K562 (cell line): ENCODE results near the gene LHB. TPM values are rescaled to one million over a fixed set of nuclear protein-coding genes. Genes with fewer than 3 reads are reported as not detected.

Source experiments
- CCNT2 ChIP-seq: IDR thresholded peaks from 2 replicates; pipeline ENCODE4 v1.6.1; 2011; ENCODE audit warnings: borderline replicate concordance, low read depth, mild to moderate bottlenecking, moderate library complexity, mixed read lengths, low read length; ENCODE audit not compliant: insufficient read length; ENCODE audit errors: extremely low read depth
- HCFC1 ChIP-seq: IDR thresholded peaks from 2 replicates; pipeline ENCODE4 v1.6.1; 2012; ENCODE audit warnings: low read depth, low read length, improper control_type of control experiment
- HDGF ChIP-seq: fragments of 450-650 bp; IDR thresholded peaks from 2 replicates; pipeline ENCODE4 v1.6.1; 2016
- HMG20B ChIP-seq: fragments of 250-450 bp; sonication (Bioruptor Pico); IDR thresholded peaks from 2 replicates; pipeline ENCODE4 v1.5.0; 2021; ENCODE audit warnings: mild to moderate bottlenecking
- JUN ChIP-seq, 2 experiments: sonication (generic) in 1 of 2; formaldehyde crosslinking in 1 of 2; IDR thresholded peaks; 2 replicates each; pipeline versions ENCODE4 v1.6.1 to v1.8.0; 2012 to 2022; ENCODE audit warnings: borderline replicate concordance in 2 of 2, mild to moderate bottlenecking in 2 of 2, improper control_type of control experiment in 1 of 2, low read depth in 1 of 2, low read length in 1 of 2, missing genetic modification reagents in 1 of 2
- PHB2 ChIP-seq: fragments of 450-650 bp; IDR thresholded peaks from 2 replicates; pipeline ENCODE4 v1.6.1; 2017; ENCODE audit warnings: low read depth
- POLR2A ChIP-seq: fragments of 450-650 bp; conservative IDR thresholded peaks from 2 replicates; pipeline ENCODE4 v1.6.1; 2016
- TARDBP ChIP-seq: fragments of 450-650 bp; IDR thresholded peaks from 2 replicates; pipeline ENCODE4 v1.6.1; 2016
- ZNF217 ChIP-seq: sonication (generic); formaldehyde crosslinking; IDR thresholded peaks from 2 replicates; pipeline ENCODE4 v1.8.0; 2022; ENCODE audit warnings: mild to moderate bottlenecking, missing genetic modification reagents
- ZNF384 ChIP-seq: IDR thresholded peaks from 2 replicates; pipeline ENCODE4 v1.6.1; 2012; ENCODE audit warnings: low read depth, low read length, improper control_type of control experiment
- polyA plus RNA-seq, 8 experiments: library from polyadenylated mRNA; depleted of rRNA in 4 of 8; stranded (reverse) in 5 of 8; unstranded in 3 of 8; fragments of >200 nt; fragmentation: Nextera tagmentation in 2 of 8; fragmentation: Illumina TruSeq in 1 of 8; extraction: Ambion mirVana in 2 of 8; extraction: Trizol in 1 of 8; gene quantifications; 2 replicates each; pipeline versions ENCODE4 v1.2.1 to v1.2.3, GENCODE V29; 2011 to 2014; ENCODE audit warnings: inconsistent platforms in 1 of 8, missing spikeins in 1 of 8
- total RNA-seq, 7 experiments: library from RNA; depleted of rRNA in 6 of 7; stranded (reverse); fragments of >200 nt in 6 of 7; fragmentation: Illumina TruSeq in 2 of 7; extraction: Trizol in 2 of 7; gene quantifications; 2 replicates each; pipeline versions ENCODE4 v1.2.1 to v1.2.3, GENCODE V29; 2011 to 2021; ENCODE audit warnings: low replicate concordance in 1 of 7
- TF ChIP-seq, protein P1 (sequence below): fragments of 450-650 bp; IDR thresholded peaks from 2 replicates; pipeline ENCODE4 v1.6.1; 2016
- TF ChIP-seq, protein P2 (sequence below): IDR thresholded peaks from 3 replicates; pipeline ENCODE4 v1.6.1; 2011; ENCODE audit warnings: borderline replicate concordance, mild to moderate bottlenecking, moderate library complexity; ENCODE audit not compliant: insufficient read length; ENCODE audit errors: extremely low read depth
- TF ChIP-seq, protein P3 (sequence below): IDR thresholded peaks from 2 replicates; pipeline ENCODE4 v1.6.1; 2016; ENCODE audit warnings: missing genetic modification characterization, missing compliant biosample characterization
- TF ChIP-seq, protein P4 (sequence below): sonication (generic); IDR thresholded peaks from 2 replicates; pipeline ENCODE4 v1.6.1; 2016
- TF ChIP-seq, protein P5 (sequence below), 2 experiments: IDR thresholded peaks; 2 replicates each; pipeline ENCODE4 v1.6.1; 2012; ENCODE audit warnings: improper control_type of control experiment in 2 of 2, low read depth in 2 of 2, low read length in 2 of 2, borderline replicate concordance in 1 of 2

The LHB gene
- total and polyA plus RNA-seq, 9 of the 15 experiments (the other 6 are each of a cell fraction or from before 2014, with no cell fraction given): 0.54 TPM; not detected in 8

DNA sequence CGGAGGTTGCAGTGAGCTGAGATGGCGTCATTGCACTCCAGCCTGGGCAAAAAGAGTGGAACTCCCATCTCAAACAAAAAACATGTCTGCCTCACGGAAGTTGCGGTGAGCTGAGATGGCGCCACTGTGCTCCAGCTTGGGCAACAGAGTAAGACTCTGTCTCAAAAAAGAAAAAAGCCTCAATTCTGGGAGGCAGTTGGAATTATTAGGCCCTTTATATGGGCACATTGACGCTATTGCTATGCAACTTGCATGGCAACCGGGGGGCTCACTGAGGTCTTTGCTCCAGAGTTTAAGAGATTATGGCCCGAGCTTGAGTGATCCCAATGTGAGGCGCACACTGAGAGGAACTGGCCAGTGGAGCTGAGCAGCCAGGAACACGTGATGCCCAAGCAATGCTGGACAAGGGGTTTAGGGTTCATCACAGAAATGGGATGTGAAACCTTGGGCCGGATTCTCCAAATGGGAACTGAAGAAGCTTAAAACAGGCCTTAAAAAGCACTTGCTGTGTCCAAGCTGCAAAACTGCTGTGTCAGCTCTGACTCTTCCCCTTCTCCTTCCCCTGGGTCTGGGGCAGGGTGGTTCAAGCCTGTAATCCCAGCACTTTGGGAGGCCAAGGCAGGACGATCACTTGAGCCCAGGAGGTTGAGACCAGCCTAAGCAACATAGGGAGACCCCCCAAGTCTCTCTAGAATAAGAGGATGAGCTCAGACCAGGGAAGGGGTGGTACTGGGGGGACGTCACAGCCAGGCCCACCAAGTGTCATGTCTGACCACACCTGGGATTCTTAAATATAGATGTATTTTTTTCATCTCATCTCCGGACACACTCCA lies 49.3 kb downstream of the LHB start (continued):
- TF ChIP-seq, protein P1, sequence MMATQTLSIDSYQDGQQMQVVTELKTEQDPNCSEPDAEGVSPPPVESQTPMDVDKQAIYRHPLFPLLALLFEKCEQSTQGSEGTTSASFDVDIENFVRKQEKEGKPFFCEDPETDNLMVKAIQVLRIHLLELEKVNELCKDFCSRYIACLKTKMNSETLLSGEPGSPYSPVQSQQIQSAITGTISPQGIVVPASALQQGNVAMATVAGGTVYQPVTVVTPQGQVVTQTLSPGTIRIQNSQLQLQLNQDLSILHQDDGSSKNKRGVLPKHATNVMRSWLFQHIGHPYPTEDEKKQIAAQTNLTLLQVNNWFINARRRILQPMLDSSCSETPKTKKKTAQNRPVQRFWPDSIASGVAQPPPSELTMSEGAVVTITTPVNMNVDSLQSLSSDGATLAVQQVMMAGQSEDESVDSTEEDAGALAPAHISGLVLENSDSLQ: no peak
- TF ChIP-seq HMG20B (no peak), PHB2 (no peak), TARDBP (no peak; the same call in 1 of the 2 replicates), ZNF384 (no peak), ZNF217 (CRISPR knock-in tag) (no peak), HCFC1 (no peak), CCNT2 (peak; percentile 80), POLR2A (peak; percentile 94), JUN (IDR thresholded peaks at IDR 0.05; ENCODE audit: borderline replicate concordance, low read depth, low read length) (no peak), JUN (CRISPR knock-in tag; IDR thresholded peaks at IDR 0.05; ENCODE audit: borderline replicate concordance) (no peak), HDGF (no peak)
- TF ChIP-seq, protein P2, sequence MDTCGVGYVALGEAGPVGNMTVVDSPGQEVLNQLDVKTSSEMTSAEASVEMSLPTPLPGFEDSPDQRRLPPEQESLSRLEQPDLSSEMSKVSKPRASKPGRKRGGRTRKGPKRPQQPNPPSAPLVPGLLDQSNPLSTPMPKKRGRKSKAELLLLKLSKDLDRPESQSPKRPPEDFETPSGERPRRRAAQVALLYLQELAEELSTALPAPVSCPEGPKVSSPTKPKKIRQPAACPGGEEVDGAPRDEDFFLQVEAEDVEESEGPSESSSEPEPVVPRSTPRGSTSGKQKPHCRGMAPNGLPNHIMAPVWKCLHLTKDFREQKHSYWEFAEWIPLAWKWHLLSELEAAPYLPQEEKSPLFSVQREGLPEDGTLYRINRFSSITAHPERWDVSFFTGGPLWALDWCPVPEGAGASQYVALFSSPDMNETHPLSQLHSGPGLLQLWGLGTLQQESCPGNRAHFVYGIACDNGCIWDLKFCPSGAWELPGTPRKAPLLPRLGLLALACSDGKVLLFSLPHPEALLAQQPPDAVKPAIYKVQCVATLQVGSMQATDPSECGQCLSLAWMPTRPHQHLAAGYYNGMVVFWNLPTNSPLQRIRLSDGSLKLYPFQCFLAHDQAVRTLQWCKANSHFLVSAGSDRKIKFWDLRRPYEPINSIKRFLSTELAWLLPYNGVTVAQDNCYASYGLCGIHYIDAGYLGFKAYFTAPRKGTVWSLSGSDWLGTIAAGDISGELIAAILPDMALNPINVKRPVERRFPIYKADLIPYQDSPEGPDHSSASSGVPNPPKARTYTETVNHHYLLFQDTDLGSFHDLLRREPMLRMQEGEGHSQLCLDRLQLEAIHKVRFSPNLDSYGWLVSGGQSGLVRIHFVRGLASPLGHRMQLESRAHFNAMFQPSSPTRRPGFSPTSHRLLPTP: no peak
- TF ChIP-seq, protein P3, sequence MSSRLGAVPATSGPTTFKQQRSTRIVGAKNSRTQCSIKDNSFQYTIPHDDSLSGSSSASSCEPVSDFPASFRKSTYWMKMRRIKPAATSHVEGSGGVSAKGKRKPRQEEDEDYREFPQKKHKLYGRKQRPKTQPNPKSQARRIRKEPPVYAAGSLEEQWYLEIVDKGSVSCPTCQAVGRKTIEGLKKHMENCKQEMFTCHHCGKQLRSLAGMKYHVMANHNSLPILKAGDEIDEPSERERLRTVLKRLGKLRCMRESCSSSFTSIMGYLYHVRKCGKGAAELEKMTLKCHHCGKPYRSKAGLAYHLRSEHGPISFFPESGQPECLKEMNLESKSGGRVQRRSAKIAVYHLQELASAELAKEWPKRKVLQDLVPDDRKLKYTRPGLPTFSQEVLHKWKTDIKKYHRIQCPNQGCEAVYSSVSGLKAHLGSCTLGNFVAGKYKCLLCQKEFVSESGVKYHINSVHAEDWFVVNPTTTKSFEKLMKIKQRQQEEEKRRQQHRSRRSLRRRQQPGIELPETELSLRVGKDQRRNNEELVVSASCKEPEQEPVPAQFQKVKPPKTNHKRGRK (tag): no peak
- TF ChIP-seq, protein P4, sequence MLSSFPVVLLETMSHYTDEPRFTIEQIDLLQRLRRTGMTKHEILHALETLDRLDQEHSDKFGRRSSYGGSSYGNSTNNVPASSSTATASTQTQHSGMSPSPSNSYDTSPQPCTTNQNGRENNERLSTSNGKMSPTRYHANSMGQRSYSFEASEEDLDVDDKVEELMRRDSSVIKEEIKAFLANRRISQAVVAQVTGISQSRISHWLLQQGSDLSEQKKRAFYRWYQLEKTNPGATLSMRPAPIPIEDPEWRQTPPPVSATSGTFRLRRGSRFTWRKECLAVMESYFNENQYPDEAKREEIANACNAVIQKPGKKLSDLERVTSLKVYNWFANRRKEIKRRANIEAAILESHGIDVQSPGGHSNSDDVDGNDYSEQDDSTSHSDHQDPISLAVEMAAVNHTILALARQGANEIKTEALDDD: no peak
- TF ChIP-seq, protein P5, sequence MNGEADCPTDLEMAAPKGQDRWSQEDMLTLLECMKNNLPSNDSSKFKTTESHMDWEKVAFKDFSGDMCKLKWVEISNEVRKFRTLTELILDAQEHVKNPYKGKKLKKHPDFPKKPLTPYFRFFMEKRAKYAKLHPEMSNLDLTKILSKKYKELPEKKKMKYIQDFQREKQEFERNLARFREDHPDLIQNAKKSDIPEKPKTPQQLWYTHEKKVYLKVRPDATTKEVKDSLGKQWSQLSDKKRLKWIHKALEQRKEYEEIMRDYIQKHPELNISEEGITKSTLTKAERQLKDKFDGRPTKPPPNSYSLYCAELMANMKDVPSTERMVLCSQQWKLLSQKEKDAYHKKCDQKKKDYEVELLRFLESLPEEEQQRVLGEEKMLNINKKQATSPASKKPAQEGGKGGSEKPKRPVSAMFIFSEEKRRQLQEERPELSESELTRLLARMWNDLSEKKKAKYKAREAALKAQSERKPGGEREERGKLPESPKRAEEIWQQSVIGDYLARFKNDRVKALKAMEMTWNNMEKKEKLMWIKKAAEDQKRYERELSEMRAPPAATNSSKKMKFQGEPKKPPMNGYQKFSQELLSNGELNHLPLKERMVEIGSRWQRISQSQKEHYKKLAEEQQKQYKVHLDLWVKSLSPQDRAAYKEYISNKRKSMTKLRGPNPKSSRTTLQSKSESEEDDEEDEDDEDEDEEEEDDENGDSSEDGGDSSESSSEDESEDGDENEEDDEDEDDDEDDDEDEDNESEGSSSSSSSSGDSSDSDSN (IDR thresholded peaks at IDR 0.05; ENCODE audit: borderline replicate concordance in 1 of 2, low read depth in 2 of 2, low read length in 2 of 2): no peak
